Tibial nerve (tissue), 4 donors: ENCODE results near the gene PTPRU. TPM values are rescaled to one million over a fixed set of nuclear protein-coding genes. Genes with fewer than 3 reads are reported as not detected.

Experiments used
- DNase-seq, 2 donors: peaks; one replicate each; pipeline ENCODE4 v3.0.0-alpha.2; 2019; ENCODE audit warnings: low spot score in 2 of 2
- H3K27ac ChIP-seq, 4 donors: fragments of 200-600 bp; sonication (generic) in 3 of 4; one replicate each; pipeline ENCODE4 v1.5.1; 2017 to 2019; ENCODE audit warnings: mild to moderate bottlenecking in 1 of 4
- H3K27me3 ChIP-seq, 2 donors: fragments of 200-600 bp; sonication (generic) in 1 of 2; one replicate each; pipeline versions ENCODE4 v1.5.1 to v1.6.0; 2017 to 2019
- H3K36me3 ChIP-seq, 3 donors: fragments of 200-600 bp; sonication (generic); one replicate each; pipeline ENCODE4 v1.5.1; 2018 to 2019
- H3K4me1 ChIP-seq, 4 donors: fragments of 200-600 bp; sonication (generic) in 3 of 4; one replicate each; pipeline ENCODE4 v1.5.1; 2017 to 2019
- H3K4me3 ChIP-seq, 4 donors: fragments of 200-600 bp; sonication (generic) in 3 of 4; one replicate each; pipeline ENCODE4 v1.5.1; 2017 to 2019; ENCODE audit warnings: mild to moderate bottlenecking in 1 of 4, moderate library complexity in 1 of 4
- H3K9me3 ChIP-seq, 4 donors: fragments of 200-600 bp; sonication (generic) in 3 of 4; one replicate each; pipeline ENCODE4 v1.5.1; 2017 to 2019
- CTCF ChIP-seq, 5 experiments: fragments of 200-600 bp in 3 of 5; fragments of 450-650 bp in 2 of 5; sonication (generic) in 3 of 5; IDR thresholded peaks; one replicate each; pipeline ENCODE4 v1.5.1; 2016 to 2019; ENCODE audit warnings: antibody characterized with exemption in 5 of 5, mild to moderate bottlenecking in 3 of 5, moderate library complexity in 2 of 5
- EP300 ChIP-seq, 2 donors: sonication (generic); formaldehyde crosslinking; IDR thresholded peaks; one replicate each; pipeline ENCODE4 v1.6.1; 2017; ENCODE audit warnings: antibody characterized with exemption in 2 of 2, mild to moderate bottlenecking in 1 of 2
- POLR2A ChIP-seq, 2 donors: fragments of 450-650 bp; IDR thresholded peaks; one replicate each; pipeline ENCODE4 v1.6.1; 2017; ENCODE audit warnings: antibody characterized with exemption in 2 of 2, mild to moderate bottlenecking in 2 of 2, moderate library complexity in 2 of 2
- WGBS, 2 donors: methylation state at CpG; one replicate each; pipeline ENCODE4 v1.1.5; 2018; 5-methylcytosine and 5-hydroxymethylcytosine counted together
- total RNA-seq, 4 donors: library from RNA; depleted of rRNA; stranded (reverse); fragments of >200 nt; gene quantifications; one replicate each; pipeline ENCODE4 v1.1.0, GENCODE V29; 2016

The PTPRU gene
- total RNA-seq, 4 donors from 2014 or later: 52.1 to 75.6 (median 63.7) TPM

GRCh38 chr1:29249951-29250581 is 13.7 kb downstream of the PTPRU start:
- H3K36me3 ChIP-seq: no peaks in the 10 kb centered on the region
- 98 to 100% methylated on average over 2 of the region's 2 CpGs for WGBS, 2 donors
- TF ChIP-seq CTCF (IDR thresholded peaks at IDR 0.05): no peak
- TF ChIP-seq POLR2A (IDR thresholded peaks at IDR 0.05): no peak
- no peak for TF ChIP-seq EP300 (IDR thresholded peaks at IDR 0.05)

DNA sequence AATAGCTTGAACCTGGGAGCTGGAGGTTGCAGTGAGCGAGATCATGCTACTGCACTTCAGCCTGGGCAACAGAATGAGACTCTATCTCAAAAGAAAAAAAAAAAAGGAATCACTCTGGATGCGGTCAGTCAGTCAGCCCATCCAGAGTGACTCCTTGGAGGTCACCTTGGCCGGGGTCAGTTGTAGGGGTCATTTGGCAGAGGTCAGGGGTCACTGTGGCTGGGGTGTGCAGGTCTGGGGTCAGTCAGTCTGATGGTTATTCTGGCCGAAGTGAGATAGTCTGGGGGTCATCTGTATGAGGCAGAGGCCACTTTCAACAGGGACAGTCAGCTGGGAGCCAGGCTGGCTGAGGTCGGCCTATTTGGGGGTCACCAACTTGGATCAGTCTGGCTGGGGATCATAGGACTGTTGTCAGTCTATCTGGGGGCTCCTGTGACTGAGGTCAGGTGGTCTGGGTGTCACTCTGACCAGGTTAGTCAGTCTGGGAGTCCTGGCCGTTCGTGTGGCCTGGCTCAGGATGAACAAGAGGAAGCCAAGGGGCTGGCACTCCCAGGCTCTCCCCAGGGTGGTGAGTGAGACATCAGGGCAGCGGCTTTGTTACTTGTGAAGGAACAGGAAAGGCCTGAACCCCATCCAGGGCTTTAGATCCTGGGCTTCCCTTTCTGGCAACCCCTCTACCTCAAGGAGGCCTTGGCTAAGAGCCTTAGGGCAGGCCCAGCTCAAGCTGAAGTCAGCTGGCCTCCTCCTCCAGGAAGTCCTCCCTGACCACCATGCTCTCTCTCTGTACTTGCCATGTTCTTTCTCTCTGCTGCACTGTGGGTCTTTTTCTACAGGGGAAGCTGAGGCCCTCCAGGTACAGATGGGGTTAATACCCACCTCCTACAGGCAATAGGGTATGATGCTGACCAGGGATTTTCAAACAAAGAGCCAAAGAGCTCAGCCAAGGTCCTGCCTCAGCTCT is 15.1 kb downstream of the PTPRU start:
- Histone ChIP-seq H3K27me3 (no peaks in the 10 kb centered on the region), H3K4me1 (peaks cover 0 to under 1% (median 0%) of the 10 kb centered on the region in 4 donors), H3K9me3 (no peaks in the 10 kb centered on the region), H3K4me3 (no peak overlapping the region), H3K36me3 (no peaks in the 10 kb centered on the region), H3K27ac (no peak overlapping the region)
- DNase-seq: no peak
- TF ChIP-seq EP300 (IDR thresholded peaks at IDR 0.05) (no peak), POLR2A (IDR thresholded peaks at IDR 0.05) (no peak), CTCF (IDR thresholded peaks at IDR 0.05) (no peak)
- 72 to 73% methylated on average over 6 to 8 of the region's 8 CpGs for WGBS, 2 donors

More at GRCh38 chr1:29249951-29250581, 13.7 kb downstream of the PTPRU start:
- Histone ChIP-seq H3K27ac (no peak overlapping the region), H3K4me1 (no peaks in the 10 kb centered on the region), H3K27me3 (no peaks in the 10 kb centered on the region), H3K9me3 (no peaks in the 10 kb centered on the region), H3K4me3 (no peak overlapping the region)
- DNase-seq: no peak

DNA sequence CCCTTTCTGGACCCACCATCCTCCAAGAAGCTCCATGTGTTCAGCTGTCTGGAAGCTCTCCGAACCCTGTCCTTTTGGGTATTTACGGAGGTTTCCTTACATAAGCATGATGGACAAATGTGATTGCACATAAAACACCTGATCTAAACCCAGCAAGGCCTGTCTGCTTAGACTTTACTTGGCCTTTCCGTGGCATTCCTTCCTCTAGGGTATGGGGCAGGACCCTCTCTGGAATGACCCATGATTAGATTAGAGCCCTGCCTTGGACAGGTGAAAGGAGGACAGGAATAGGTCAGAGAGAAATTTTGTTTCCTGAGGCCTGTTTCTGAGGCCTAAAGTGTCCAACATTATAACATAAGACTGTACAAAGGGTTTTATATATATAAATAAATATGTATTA is 16.9 kb downstream of the PTPRU start:
- H3K4me1 ChIP-seq: peaks cover 0 to 16% (median 3%) of the 10 kb centered on the region in 4 donors
- no peak overlapping the region for H3K27ac ChIP-seq
- H3K9me3 ChIP-seq: no peaks in the 10 kb centered on the region
- H3K36me3 ChIP-seq: no peaks in the 10 kb centered on the region
- no peak for DNase-seq
- 88 to 92% methylated on average over 3 of the region's 3 CpGs for WGBS, 2 donors
- H3K27me3 ChIP-seq: no peaks in the 10 kb centered on the region
- no peak overlapping the region for H3K4me3 ChIP-seq
- no peak for TF ChIP-seq CTCF (IDR thresholded peaks at IDR 0.05)

GRCh38 chr1:29254346-29254745 is 18.0 kb downstream of the PTPRU start:
- Histone ChIP-seq H3K9me3 (no peaks in the 10 kb centered on the region), H3K27me3 (no peaks in the 10 kb centered on the region), H3K4me1 (peaks cover 0 to 28% (median 5%) of the 10 kb centered on the region in 4 donors), H3K4me3 (no peak overlapping the region), H3K27ac (no peak overlapping the region), H3K36me3 (no peaks in the 10 kb centered on the region)
- DNase-seq: no peak
- TF ChIP-seq EP300 (IDR thresholded peaks at IDR 0.05) (no peak), CTCF (IDR thresholded peaks at IDR 0.05) (no peak), POLR2A (IDR thresholded peaks at IDR 0.05) (no peak)
- 67 to 85% methylated on average over 7 of the region's 7 CpGs for whole genome bisulfite sequencing, 2 donors

DNA sequence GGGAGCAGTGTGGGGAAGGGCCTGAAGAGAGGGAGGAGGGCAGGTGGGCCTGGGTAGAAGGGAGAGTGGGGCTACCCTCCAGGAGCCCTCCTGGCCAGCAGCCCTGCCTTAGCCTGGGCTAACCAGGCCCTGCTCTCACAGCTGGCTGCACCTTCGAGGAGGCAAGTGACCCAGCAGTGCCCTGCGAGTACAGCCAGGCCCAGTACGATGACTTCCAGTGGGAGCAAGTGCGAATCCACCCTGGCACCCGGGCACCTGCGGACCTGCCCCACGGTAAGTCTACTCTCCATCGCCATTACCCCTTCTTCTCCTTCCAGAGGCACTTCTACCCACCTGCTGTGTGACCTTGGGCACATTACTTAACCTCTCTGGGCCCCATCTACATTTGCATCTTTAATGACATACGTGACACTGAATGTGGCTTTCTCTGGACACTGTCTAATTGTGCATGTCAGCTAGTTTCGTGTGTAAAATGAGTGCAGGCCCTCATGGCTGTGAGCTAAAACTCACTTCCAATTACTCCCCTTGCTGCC is 18.9 kb downstream of the PTPRU start:
- no peaks in the 10 kb centered on the region for H3K27me3 ChIP-seq
- 87 to 89% methylated on average over 10 of the region's 10 CpGs for WGBS, 2 donors
- DNase-seq: no peak

More for the DNA sequence above, 18.9 kb downstream of the PTPRU start:
- H3K9me3 ChIP-seq: no peaks in the 10 kb centered on the region
- H3K4me3 ChIP-seq: no peak overlapping the region
- peaks cover 0 to 36% (median 8%) of the 10 kb centered on the region in 4 donors for H3K4me1 ChIP-seq
- H3K27ac ChIP-seq: no peak overlapping the region
- TF ChIP-seq EP300 (IDR thresholded peaks at IDR 0.05) (no peak), CTCF (IDR thresholded peaks at IDR 0.05) (no peak), POLR2A (IDR thresholded peaks at IDR 0.05) (no peak)
- H3K36me3 ChIP-seq: no peaks in the 10 kb centered on the region
